ENCODE data around the gene PLA2G12A.

- TF ChIP-seq CTCF (IDR thresholded peaks at IDR 0.05) (no peak), POLR2AphosphoS5 (IDR thresholded peaks at IDR 0.05; ENCODE audit: low read depth, low read length) (no peak)
- TF ChIP-seq, protein P1, sequence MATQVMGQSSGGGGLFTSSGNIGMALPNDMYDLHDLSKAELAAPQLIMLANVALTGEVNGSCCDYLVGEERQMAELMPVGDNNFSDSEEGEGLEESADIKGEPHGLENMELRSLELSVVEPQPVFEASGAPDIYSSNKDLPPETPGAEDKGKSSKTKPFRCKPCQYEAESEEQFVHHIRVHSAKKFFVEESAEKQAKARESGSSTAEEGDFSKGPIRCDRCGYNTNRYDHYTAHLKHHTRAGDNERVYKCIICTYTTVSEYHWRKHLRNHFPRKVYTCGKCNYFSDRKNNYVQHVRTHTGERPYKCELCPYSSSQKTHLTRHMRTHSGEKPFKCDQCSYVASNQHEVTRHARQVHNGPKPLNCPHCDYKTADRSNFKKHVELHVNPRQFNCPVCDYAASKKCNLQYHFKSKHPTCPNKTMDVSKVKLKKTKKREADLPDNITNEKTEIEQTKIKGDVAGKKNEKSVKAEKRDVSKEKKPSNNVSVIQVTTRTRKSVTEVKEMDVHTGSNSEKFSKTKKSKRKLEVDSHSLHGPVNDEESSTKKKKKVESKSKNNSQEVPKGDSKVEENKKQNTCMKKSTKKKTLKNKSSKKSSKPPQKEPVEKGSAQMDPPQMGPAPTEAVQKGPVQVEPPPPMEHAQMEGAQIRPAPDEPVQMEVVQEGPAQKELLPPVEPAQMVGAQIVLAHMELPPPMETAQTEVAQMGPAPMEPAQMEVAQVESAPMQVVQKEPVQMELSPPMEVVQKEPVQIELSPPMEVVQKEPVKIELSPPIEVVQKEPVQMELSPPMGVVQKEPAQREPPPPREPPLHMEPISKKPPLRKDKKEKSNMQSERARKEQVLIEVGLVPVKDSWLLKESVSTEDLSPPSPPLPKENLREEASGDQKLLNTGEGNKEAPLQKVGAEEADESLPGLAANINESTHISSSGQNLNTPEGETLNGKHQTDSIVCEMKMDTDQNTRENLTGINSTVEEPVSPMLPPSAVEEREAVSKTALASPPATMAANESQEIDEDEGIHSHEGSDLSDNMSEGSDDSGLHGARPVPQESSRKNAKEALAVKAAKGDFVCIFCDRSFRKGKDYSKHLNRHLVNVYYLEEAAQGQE (IDR thresholded peaks at IDR 0.05; ENCODE audit: insufficient read depth in 1 of 2, low read depth in 2 of 2, low read length in 1 of 2): no peak
Measured at GRCh38 chr4:109760682-109761081, 30.8 kb upstream of the PLA2G12A start.
